Glutamatergic neuron (in vitro differentiated cells): ENCODE data around the gene NECTIN2. TPM values are rescaled to one million over a fixed set of nuclear protein-coding genes. Genes with fewer than 3 reads are reported as not detected.

Experiments used
- DNase-seq: peaks from one replicate; pipeline ENCODE4 v3.0.0; 2022
- H3K27ac Mint-ChIP-seq: one replicate; pipeline ENCODE4 v1.8.0; 2020; ENCODE audit warnings: mild to moderate bottlenecking, mixed read lengths, inconsistent platforms; ENCODE audit not compliant: unreplicated experiment
- H3K27me3 Mint-ChIP-seq: one replicate; pipeline ENCODE4 v1.8.0; 2020; ENCODE audit warnings: mild to moderate bottlenecking, moderate library complexity, mixed read lengths, inconsistent platforms; ENCODE audit not compliant: unreplicated experiment
- H3K36me3 Mint-ChIP-seq: one replicate; pipeline ENCODE4 v1.8.0; 2020; ENCODE audit warnings: mild to moderate bottlenecking, mixed read lengths, inconsistent platforms; ENCODE audit not compliant: unreplicated experiment
- H3K4me1 Mint-ChIP-seq: one replicate; pipeline ENCODE4 v1.8.0; 2020; ENCODE audit warnings: mild to moderate bottlenecking, low read depth, mixed read lengths, inconsistent platforms; ENCODE audit not compliant: unreplicated experiment
- H3K4me3 Mint-ChIP-seq: one replicate; pipeline ENCODE4 v1.8.0; 2020; ENCODE audit warnings: mild to moderate bottlenecking, mixed read lengths, inconsistent platforms; ENCODE audit not compliant: unreplicated experiment
- H3K9me3 Mint-ChIP-seq: one replicate; pipeline ENCODE4 v1.8.0; 2020; ENCODE audit warnings: mild to moderate bottlenecking, moderate library complexity, mixed read lengths, inconsistent platforms; ENCODE audit not compliant: unreplicated experiment
- total RNA-seq: library from RNA; stranded (reverse); fragmentation: NEBNext Ultra II Directional; extraction: Animal tissue kit (Norgen Biotek cat#: 25700); gene quantifications from one replicate; pipeline ENCODE4 v1.2.1, GENCODE V29; 2021; ENCODE audit not compliant: unreplicated experiment
- TF ChIP-seq, protein P1 (sequence below): fragments of 200-600 bp; sonication (generic); IDR thresholded peaks from one replicate; pipeline ENCODE4 v1.5.0; 2021; ENCODE audit not compliant: partially characterized antibody, unreplicated experiment

NECTIN2 gene
- total RNA-seq, 1 donor from 2014 or later = 108 TPM

DNA sequence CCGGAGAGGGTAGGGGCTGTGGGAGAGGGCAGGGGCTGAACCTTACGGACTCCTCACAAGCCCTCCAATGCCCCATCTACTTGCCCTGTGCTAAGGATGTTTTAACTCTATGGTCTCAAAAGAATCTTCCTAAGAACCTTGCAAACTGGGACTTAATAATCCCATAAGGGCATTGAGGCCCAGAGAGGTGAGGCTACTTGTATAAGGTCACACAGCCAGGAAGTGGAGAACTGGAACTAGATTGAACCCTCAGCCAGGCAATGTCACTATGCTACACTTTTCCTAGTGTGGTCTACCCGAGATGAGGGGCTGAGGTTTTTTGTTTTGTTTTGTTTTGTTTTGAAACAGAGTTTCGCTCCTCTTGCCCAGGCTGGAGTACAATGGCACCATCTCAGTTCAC lies 85.4 kb downstream of the NECTIN2 start:
- Mint-ChIP-seq H3K27ac (no peak overlapping the region), H3K27me3 (peaks cover 7% of the 10 kb centered on the region), H3K9me3 (peaks cover 2% of the 10 kb centered on the region), H3K36me3 (no peaks in the 10 kb centered on the region), H3K4me1 (no peaks in the 10 kb centered on the region), H3K4me3 (no peak overlapping the region)
- TF ChIP-seq, protein P1, sequence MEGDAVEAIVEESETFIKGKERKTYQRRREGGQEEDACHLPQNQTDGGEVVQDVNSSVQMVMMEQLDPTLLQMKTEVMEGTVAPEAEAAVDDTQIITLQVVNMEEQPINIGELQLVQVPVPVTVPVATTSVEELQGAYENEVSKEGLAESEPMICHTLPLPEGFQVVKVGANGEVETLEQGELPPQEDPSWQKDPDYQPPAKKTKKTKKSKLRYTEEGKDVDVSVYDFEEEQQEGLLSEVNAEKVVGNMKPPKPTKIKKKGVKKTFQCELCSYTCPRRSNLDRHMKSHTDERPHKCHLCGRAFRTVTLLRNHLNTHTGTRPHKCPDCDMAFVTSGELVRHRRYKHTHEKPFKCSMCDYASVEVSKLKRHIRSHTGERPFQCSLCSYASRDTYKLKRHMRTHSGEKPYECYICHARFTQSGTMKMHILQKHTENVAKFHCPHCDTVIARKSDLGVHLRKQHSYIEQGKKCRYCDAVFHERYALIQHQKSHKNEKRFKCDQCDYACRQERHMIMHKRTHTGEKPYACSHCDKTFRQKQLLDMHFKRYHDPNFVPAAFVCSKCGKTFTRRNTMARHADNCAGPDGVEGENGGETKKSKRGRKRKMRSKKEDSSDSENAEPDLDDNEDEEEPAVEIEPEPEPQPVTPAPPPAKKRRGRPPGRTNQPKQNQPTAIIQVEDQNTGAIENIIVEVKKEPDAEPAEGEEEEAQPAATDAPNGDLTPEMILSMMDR = no peak
- DNase-seq = no peak

Other genes starting within 250 kb of the NECTIN2 start
- gene IGSF23, start 232.7 kb upstream of the NECTIN2 start, total RNA-seq = not detected
- gene PVR, start 202.4 kb upstream of the NECTIN2 start, total RNA-seq = 14.8 TPM
- 1.5 TPM for gene CEACAM19, start 174.8 kb upstream of the NECTIN2 start, total RNA-seq
- not detected for gene CEACAM16, start 147.1 kb upstream of the NECTIN2 start, total RNA-seq
- gene BCL3, start 97.6 kb upstream of the NECTIN2 start, total RNA-seq = 2.4 TPM
- gene CBLC, start 68.4 kb upstream of the NECTIN2 start, total RNA-seq = not detected
- 47.1 TPM for gene BCAM, start 37.2 kb upstream of the NECTIN2 start, total RNA-seq
- 57.8 TPM for gene TOMM40, start 45.0 kb downstream of the NECTIN2 start, total RNA-seq
- gene APOE, start 59.5 kb downstream of the NECTIN2 start, total RNA-seq = 65.9 TPM
- gene APOC1, start 68.3 kb downstream of the NECTIN2 start, total RNA-seq = 8.3 TPM
- not detected for gene APOC4, start 95.9 kb downstream of the NECTIN2 start, total RNA-seq
- not detected for gene APOC2, start 99.8 kb downstream of the NECTIN2 start, total RNA-seq
- gene CLPTM1, start 109.1 kb downstream of the NECTIN2 start, total RNA-seq = 102 TPM
- gene RELB, start 155.2 kb downstream of the NECTIN2 start, total RNA-seq = 1.2 TPM
- gene CLASRP, start 192.7 kb downstream of the NECTIN2 start, total RNA-seq = 127 TPM
- 6.3 TPM for gene ZNF296, start 230.2 kb downstream of the NECTIN2 start, total RNA-seq
- 49.1 TPM for gene GEMIN7, start 233.0 kb downstream of the NECTIN2 start, total RNA-seq
- 49.5 TPM for gene PPP1R37, start 246.9 kb downstream of the NECTIN2 start, total RNA-seq